ENCODE measurements around the gene ANTXR1.

GRCh38 chr2:69213201-69213600 is 200.2 kb downstream of the ANTXR1 start:
- TF ChIP-seq CTCF (IDR thresholded peaks at IDR 0.05; ENCODE audit: borderline replicate concordance, extremely low read depth, low read length, poor library complexity, severe bottlenecking) (no peak), EZH2 (IDR thresholded peaks at IDR 0.05; ENCODE audit: borderline replicate concordance, low read depth, low read length, severe bottlenecking) (no peak)

All from DND-41 (cell line).